HFFc6 (cell line): Measurements from ENCODE around the gene METAP2. TPM values are rescaled to one million over a fixed set of nuclear protein-coding genes. Genes with fewer than 3 reads are reported as not detected.
A peak's percentile ranks its signal among the peaks of the same experiment; 100 is the strongest.

Experiments used
- DNase-seq: peaks from one replicate; pipeline ENCODE4 v3.0.0-alpha.2; 2018
- H3K27ac Mint-ChIP-seq: 2 replicates; pipeline ENCODE4 v1.8.0; 2020; ENCODE audit warnings: mild to moderate bottlenecking, mixed read lengths
- H3K27me3 Mint-ChIP-seq: 2 replicates; pipeline ENCODE4 v1.8.0; 2021; ENCODE audit warnings: mild to moderate bottlenecking, moderate library complexity, mixed read lengths; ENCODE audit not compliant: insufficient read depth
- H3K36me3 Mint-ChIP-seq: 2 replicates; pipeline ENCODE4 v1.8.0; 2021; ENCODE audit warnings: low read depth, mixed read lengths
- H3K4me1 Mint-ChIP-seq: 2 replicates; pipeline ENCODE4 v1.8.0; 2020; ENCODE audit warnings: low read depth, mixed read lengths
- H3K4me3 Mint-ChIP-seq: 2 replicates; pipeline ENCODE4 v1.8.0; 2020; ENCODE audit warnings: mild to moderate bottlenecking, moderate library complexity, mixed read lengths
- H3K9me3 Mint-ChIP-seq: 2 replicates; pipeline ENCODE4 v1.8.0; 2020; ENCODE audit warnings: mild to moderate bottlenecking, mixed read lengths
- CTCF ChIP-seq: fragments of 200-600 bp; sonication (generic); IDR thresholded peaks from 2 replicates; pipeline ENCODE4 v1.5.0; 2021; ENCODE audit warnings: antibody characterized with exemption, mild to moderate bottlenecking
- total RNA-seq, 6 experiments: library from RNA; stranded (reverse); fragmentation: NEBNext Ultra II Directional; extraction: Animal tissue kit (Norgen Biotek cat#: 25700); gene quantifications; 2 replicates in 1 of 6; 3 replicates in 5 of 6; pipeline ENCODE4 v1.2.3, GENCODE V29; 2021

Gene METAP2
- total RNA-seq, 6 experiments from 2014 or later, result 72.3 to 85.8 (median 79.0) TPM

GRCh38 chr12:95465275-95465674, 8.7 kb upstream of the METAP2 start:
- Mint-ChIP-seq H3K4me1 (no peaks in the 10 kb centered on the region), H3K27me3 (peaks cover 17% of the 10 kb centered on the region), H3K4me3 (no peak overlapping the region), H3K36me3 (no peaks in the 10 kb centered on the region), H3K27ac (no peak overlapping the region), H3K9me3 (no peaks in the 10 kb centered on the region)
- DNase-seq, result no peak
- no peak for TF ChIP-seq CTCF

- Mint-ChIP-seq H3K9me3 (no peaks in the 10 kb centered on the region), H3K4me1 (peaks cover 11% of the 10 kb centered on the region), H3K4me3 (no peak overlapping the region), H3K27me3 (peaks cover 20% of the 10 kb centered on the region), H3K36me3 (peaks cover 5% of the 10 kb centered on the region), H3K27ac (no peak overlapping the region)
- no peak for DNase-seq
- no peak for TF ChIP-seq CTCF
Measured at GRCh38 chr12:95470300-95470699, 3.7 kb upstream of the METAP2 start.

- Mint-ChIP-seq H3K27me3 (peaks cover 15% of the 10 kb centered on the region), H3K36me3 (peaks cover 21% of the 10 kb centered on the region), H3K27ac (peak overlapping the region; percentile 98), H3K4me1 (peaks cover 21% of the 10 kb centered on the region), H3K4me3 (peak overlapping the region; percentile 98), H3K9me3 (no peaks in the 10 kb centered on the region)
- TF ChIP-seq CTCF, result no peak
- DNase-seq, result peak; percentile 12
Measured at GRCh38 chr12:95473231-95473883, 595 bp upstream of the METAP2 start.

- Mint-ChIP-seq H3K27me3 (peaks cover 10% of the 10 kb centered on the region), H3K4me3 (peak overlapping the region; percentile 98)
- no peak for DNase-seq
Measured at GRCh38 chr12:95474660-95474958, 657 bp downstream of the METAP2 start.

GRCh38 chr12:95480230-95480629, 6.3 kb downstream of the METAP2 start:
- H3K36me3 Mint-ChIP-seq, result peaks cover 36% of the 10 kb centered on the region
- no peak for TF ChIP-seq CTCF
- H3K27ac Mint-ChIP-seq, result no peak overlapping the region
- no peaks in the 10 kb centered on the region for H3K9me3 Mint-ChIP-seq
- peak; percentile 5 for DNase-seq
- no peaks in the 10 kb centered on the region; the same call in 1 of the 2 replicates for H3K27me3 Mint-ChIP-seq
- H3K4me1 Mint-ChIP-seq, result peaks cover 37% of the 10 kb centered on the region
- no peak overlapping the region for H3K4me3 Mint-ChIP-seq

More at GRCh38 chr12:95474660-95474958, 657 bp downstream of the METAP2 start:
- Mint-ChIP-seq H3K36me3 (peaks cover 30% of the 10 kb centered on the region), H3K27ac (peak overlapping the region; percentile 98), H3K9me3 (no peaks in the 10 kb centered on the region), H3K4me1 (peaks cover 27% of the 10 kb centered on the region)
- no peak for TF ChIP-seq CTCF
